Colonic mucosa (tissue), 4 donors: ENCODE measurements around the gene PCSK5. TPM values are rescaled to one million over a fixed set of nuclear protein-coding genes. Genes with fewer than 3 reads are reported as not detected.

Source experiments
- DNase-seq: peaks from one replicate; pipeline ENCODE4 v3.0.0-alpha.2; 2020
- H3K27ac ChIP-seq: fragments of 200-600 bp; one replicate; pipeline ENCODE4 v1.8.0; 2021
- H3K27me3 ChIP-seq: fragments of 200-600 bp; one replicate; pipeline ENCODE4 v1.8.0; 2021
- H3K36me3 ChIP-seq: fragments of 200-600 bp; one replicate; pipeline ENCODE4 v1.8.0; 2021
- H3K4me1 ChIP-seq: fragments of 200-600 bp; one replicate; pipeline ENCODE4 v1.8.0; 2021; ENCODE audit warnings: mild to moderate bottlenecking
- H3K4me3 ChIP-seq: fragments of 200-600 bp; one replicate; pipeline ENCODE4 v1.8.0; 2021
- H3K9ac ChIP-seq, 2 donors: one replicate each; pipeline ENCODE4 v1.7.0; 2013; ENCODE audit warnings: control low read depth in 2 of 2, low read depth in 2 of 2, low read length in 2 of 2
- H3K9me3 ChIP-seq: fragments of 200-600 bp; one replicate; pipeline ENCODE4 v1.8.0; 2021
- intact Hi-C: fragments of 100-400 bp; cut with DNase I; formaldehyde crosslinking; loops from one replicate; pipeline ENCODE4 v1.14.1; 2022
- total RNA-seq, 2 donors: library from RNA; stranded (reverse); fragmentation: NEBNext Ultra II Directional in 1 of 2; extraction: Animal tissue kit (Norgen Biotek cat#: 25700) in 1 of 2; gene quantifications; one replicate each; pipeline ENCODE4 v1.2.1, GENCODE V29; 2021
- TF ChIP-seq, protein P1 (sequence below): fragments of 200-600 bp; IDR thresholded peaks from one replicate; pipeline ENCODE4 v1.8.0; 2022; ENCODE audit warnings: antibody characterized with exemption, mild to moderate bottlenecking
- donor health status: healthy.
- donor health status: DM: no; HTN: no; CAD: no.
- donor health status: DM: no; HTN: no; CAD: no.

PCSK5 gene
- total RNA-seq, 2 donors from 2014 or later, result 36.7 to 55.3 TPM

DNA sequence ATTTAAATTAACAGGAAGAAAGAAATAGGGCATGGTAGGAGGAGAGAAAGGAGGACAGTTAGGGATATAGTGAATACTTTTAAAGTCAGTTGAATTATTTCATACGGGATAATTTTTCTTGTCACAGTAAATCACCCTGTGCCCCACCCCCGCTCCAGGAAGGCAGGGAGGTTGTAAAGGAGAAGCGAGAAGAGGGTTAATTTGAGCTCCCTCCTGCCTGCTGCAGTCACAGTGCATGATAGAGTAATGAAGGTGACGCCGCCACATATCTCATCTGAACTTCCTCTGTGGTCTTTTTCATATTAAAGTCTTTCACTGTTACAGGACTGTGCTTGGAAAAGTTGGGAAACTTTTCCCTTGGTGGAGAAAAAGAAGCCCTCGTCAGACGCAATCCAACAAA lies 896 bp upstream of the PCSK5 start:
- Histone ChIP-seq H3K36me3 (no peaks in the 10 kb centered on the region), H3K4me1 (no peaks in the 10 kb centered on the region), H3K27ac (peak overlapping the region; percentile 84), H3K4me3 (peak overlapping the region; percentile 63), H3K27me3 (no peaks in the 10 kb centered on the region), H3K9me3 (no peaks in the 10 kb centered on the region), H3K9ac (peak overlapping the region; percentile 4 to 90)
- intact Hi-C loops, result no loop called here
- DNase-seq, result peak; percentile 67
- TF ChIP-seq, protein P1, sequence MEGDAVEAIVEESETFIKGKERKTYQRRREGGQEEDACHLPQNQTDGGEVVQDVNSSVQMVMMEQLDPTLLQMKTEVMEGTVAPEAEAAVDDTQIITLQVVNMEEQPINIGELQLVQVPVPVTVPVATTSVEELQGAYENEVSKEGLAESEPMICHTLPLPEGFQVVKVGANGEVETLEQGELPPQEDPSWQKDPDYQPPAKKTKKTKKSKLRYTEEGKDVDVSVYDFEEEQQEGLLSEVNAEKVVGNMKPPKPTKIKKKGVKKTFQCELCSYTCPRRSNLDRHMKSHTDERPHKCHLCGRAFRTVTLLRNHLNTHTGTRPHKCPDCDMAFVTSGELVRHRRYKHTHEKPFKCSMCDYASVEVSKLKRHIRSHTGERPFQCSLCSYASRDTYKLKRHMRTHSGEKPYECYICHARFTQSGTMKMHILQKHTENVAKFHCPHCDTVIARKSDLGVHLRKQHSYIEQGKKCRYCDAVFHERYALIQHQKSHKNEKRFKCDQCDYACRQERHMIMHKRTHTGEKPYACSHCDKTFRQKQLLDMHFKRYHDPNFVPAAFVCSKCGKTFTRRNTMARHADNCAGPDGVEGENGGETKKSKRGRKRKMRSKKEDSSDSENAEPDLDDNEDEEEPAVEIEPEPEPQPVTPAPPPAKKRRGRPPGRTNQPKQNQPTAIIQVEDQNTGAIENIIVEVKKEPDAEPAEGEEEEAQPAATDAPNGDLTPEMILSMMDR, result no peak

DNA sequence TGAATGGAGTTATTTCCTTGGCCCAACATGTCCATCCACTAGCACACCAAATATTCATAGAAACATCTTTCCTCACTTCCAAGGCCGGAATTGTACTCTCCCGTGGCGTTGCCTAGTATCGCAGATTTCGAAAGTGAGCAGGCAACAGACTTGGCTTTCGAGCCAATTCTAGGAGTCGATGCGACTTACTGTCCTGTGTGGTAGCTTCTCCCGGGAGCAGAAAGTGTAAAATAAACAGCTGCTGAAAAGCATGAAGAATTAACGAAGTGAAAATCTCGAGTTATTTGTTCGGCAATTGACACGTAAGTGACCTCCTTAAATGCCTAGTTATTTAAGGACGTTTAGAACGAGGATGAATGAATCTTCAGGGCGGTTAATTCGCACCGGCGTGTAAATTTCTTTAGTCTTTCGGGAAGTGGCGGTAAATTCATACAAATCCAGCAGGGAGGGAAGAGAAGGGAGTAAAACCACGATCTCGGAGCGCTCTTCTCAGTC lies 449 bp upstream of the PCSK5 start:
- DNase-seq, result peak; percentile 62
- Histone ChIP-seq H3K36me3 (no peaks in the 10 kb centered on the region), H3K9me3 (no peaks in the 10 kb centered on the region), H3K9ac (peak overlapping the region; percentile 4 to 90), H3K4me1 (no peaks in the 10 kb centered on the region), H3K27me3 (no peaks in the 10 kb centered on the region), H3K27ac (peak overlapping the region; percentile 84), H3K4me3 (peak overlapping the region; percentile 63)
- TF ChIP-seq, protein P1, result no peak
- intact Hi-C loops, result loop anchor here (5.0 to 10.0 kb wide), 2 partner anchors 72 to 265 kb away; no protein-coding TSS in a partner anchor

DNA sequence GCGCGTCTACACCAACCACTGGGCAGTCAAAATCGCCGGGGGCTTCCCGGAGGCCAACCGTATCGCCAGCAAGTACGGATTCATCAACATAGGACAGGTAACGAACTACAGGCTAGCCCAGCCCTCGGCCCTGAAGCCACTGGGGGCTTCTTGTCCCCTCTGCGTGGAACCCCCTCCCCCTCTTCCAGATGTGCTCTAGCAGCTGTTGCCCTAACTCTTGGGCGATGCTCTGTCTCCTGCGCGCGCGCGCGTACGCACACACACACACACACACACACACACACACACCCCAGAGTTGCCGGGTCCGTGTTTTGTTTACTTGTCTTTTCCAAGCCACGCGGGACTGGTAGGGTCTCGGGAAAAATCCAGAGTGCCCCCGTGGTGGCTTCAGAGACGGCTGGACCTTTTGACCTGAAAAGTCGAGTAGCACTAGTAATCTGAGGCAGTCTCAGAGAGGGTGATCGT lies 836 bp downstream of the PCSK5 start:
- H3K4me3 ChIP-seq, result peak overlapping the region; percentile 63
- no peaks in the 10 kb centered on the region for H3K4me1 ChIP-seq
- H3K9me3 ChIP-seq, result no peaks in the 10 kb centered on the region
- peak overlapping the region; percentile 84 for H3K27ac ChIP-seq
- peak; percentile 73 for DNase-seq
- no peaks in the 10 kb centered on the region for H3K36me3 ChIP-seq
- intact Hi-C loops, result loop anchor here (5.0 to 10.0 kb wide), 2 partner anchors 71 to 263 kb away; no protein-coding TSS in a partner anchor
- no peaks in the 10 kb centered on the region for H3K27me3 ChIP-seq
- TF ChIP-seq, protein P1, result no peak
- peak overlapping the region; percentile 89 to 93 for H3K9ac ChIP-seq

DNA sequence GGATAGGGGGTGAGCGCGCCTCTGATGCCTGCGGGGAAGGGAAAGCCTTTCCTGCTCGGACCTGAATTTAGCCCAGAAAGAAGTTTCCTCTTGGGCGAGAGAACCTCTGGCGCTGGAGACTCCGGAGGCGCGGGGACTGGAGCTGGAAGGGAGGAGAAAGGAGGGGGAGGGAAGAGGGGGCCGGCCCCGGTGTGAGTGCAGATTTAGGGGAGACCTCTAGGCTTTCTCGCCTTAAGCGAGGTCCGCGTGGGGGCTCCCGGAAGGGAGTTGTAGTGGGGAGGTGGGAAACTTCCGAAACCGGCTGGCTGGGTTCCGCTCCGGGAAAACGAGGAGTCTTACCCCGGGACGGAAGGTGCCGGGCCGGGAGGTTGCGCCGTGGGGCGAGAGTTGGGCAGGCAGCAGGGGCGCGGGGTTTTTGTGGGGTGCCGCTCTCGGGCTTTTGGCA lies 1.3 kb downstream of the PCSK5 start:
- H3K9me3 ChIP-seq, result no peaks in the 10 kb centered on the region
- H3K27me3 ChIP-seq, result no peaks in the 10 kb centered on the region
- H3K4me1 ChIP-seq, result no peaks in the 10 kb centered on the region
- peak overlapping the region; percentile 63 for H3K4me3 ChIP-seq
- peak overlapping the region; percentile 84 for H3K27ac ChIP-seq
- H3K36me3 ChIP-seq, result no peaks in the 10 kb centered on the region
- intact Hi-C loops, result loop anchor here (5.0 to 10.0 kb wide), 2 partner anchors 71 to 263 kb away; no protein-coding TSS in a partner anchor
- TF ChIP-seq, protein P1, result no peak
- DNase-seq, result peak; percentile 42
- H3K9ac ChIP-seq, result peak overlapping the region; percentile 89 to 93

DNA sequence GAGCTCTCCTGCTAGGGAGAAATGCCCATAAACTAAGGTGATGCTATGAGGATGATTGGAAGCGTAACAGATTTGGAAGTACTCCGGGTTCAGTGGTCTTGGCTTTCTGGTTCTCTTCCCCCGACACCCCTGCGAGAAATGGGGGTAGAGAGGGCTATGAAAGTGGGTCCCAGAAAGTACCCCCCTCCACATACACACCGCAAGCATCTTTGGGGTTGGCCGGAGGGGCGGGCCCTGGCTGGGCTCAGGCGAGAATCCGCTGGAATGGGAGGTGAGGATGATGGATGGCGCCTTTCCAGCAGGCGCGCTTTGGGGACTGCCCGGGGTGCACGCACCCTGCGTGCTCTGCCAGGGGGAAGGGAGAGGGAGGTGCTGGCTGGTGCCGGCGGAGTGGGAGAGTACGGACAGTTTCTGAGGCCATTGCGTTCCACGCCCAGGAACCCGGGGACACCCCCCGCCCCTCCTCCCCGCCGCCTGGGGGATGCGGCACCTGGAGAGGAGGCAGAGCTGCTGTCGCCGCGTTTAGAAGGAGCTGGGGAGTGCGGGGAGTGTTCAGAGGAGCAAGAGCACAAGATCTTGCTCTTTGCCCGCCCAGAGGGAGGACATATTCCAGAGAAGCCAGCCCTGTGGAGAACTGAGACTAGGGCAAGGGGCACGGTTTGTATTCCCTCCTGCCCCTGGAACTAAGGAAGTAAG lies 1.9 kb downstream of the PCSK5 start:
- TF ChIP-seq, protein P1, result no peak
- Histone ChIP-seq H3K27me3 (no peaks in the 10 kb centered on the region), H3K4me1 (no peaks in the 10 kb centered on the region), H3K4me3 (peak overlapping the region; percentile 63), H3K9ac (peak overlapping the region; percentile 65 to 89), H3K27ac (peak overlapping the region; percentile 84), H3K9me3 (no peaks in the 10 kb centered on the region), H3K36me3 (no peaks in the 10 kb centered on the region)
- DNase-seq, result peak; percentile 69
- intact Hi-C loops, result loop anchor here (5.0 to 10.0 kb wide), 2 partner anchors 70 to 262 kb away; no protein-coding TSS in a partner anchor
